ENCODE measurements around the gene MAPRE3. TPM values are rescaled to one million over a fixed set of nuclear protein-coding genes. Genes with fewer than 3 reads are reported as not detected.

Gene MAPRE3
- total and polyA plus RNA-seq, 9 of the 15 experiments (the other 6 are each of a cell fraction or from before 2014, with no cell fraction given): 0.70 to 43.2 (median 12.6) TPM

GRCh38 chr2:26971911-26972786 lies 1.7 kb downstream of the MAPRE3 start (continued):
- no peak; a peak in 1 of 6 replicates for TF ChIP-seq ZBTB11 (CRISPR knock-in tag; IDR thresholded peaks at IDR 0.05)
- no peak for TF ChIP-seq MEF2A (IDR thresholded peaks at IDR 0.05; ENCODE audit: control insufficient read depth, low read depth, low read length)
- TF ChIP-seq PKNOX1 (IDR thresholded peaks at IDR 0.05): 0 out of 2 replicates have a peak, but pooled peaks have one; percentile 26
- no peak for TF ChIP-seq ZNF174 (CRISPR knock-in tag; IDR thresholded peaks at IDR 0.05)
- TF ChIP-seq MNT (conservative IDR thresholded peaks at IDR 0.05): peak in 1 of 2 experiments; percentile 25; a peak in 1 of 4 replicates

All from K562 (cell line).